GM18951 (cell line): ENCODE results near the gene ERH.

Source experiments
- POLR2A ChIP-seq: IDR thresholded peaks from 4 replicates; pipeline ENCODE4 v1.6.1; 2011; ENCODE audit warnings: mild to moderate bottlenecking; ENCODE audit not compliant: insufficient read length, insufficient read depth; ENCODE audit errors: extremely low read depth
- in situ Hi-C: fragments of 300-500 bp; cut with MboI; formaldehyde crosslinking; loops from one replicate; pipeline ENCODE4 v1.12.0; 2022; ENCODE audit warnings: low sequenced_read_pairs, mixed read lengths, inconsistent platforms; ENCODE audit not compliant: unreplicated experiment

Gene ERH

DNA sequence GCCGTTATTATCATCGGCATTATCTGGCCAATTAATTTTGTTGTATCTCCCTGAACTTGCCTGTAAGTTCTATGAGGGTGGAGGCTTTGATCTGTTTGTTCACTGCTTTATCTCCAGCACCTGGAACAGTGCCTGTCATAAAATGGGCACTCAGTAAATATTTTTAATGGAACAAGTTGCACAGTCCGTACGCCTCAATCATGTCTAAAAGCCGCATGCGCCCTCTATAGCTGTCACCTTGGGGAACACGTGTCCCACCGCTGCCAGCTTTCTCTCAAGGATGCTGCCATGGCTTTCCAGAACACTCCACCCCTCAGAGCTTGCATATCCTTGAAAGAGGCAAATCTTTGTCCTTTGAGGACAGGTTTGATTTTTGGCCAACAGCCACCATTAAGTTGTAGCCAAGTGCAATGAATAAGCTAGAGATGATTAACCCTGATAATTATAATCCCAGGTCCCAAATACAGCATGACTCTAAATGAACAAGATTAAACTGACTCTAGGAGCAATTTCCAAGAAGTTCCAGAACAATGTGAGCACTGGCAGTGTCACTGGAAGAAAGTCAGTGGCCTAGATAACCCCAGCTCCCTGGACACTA lies 55.1 kb downstream of the ERH start:
- in situ Hi-C loops = no loop called here
- TF ChIP-seq POLR2A = no peak

DNA sequence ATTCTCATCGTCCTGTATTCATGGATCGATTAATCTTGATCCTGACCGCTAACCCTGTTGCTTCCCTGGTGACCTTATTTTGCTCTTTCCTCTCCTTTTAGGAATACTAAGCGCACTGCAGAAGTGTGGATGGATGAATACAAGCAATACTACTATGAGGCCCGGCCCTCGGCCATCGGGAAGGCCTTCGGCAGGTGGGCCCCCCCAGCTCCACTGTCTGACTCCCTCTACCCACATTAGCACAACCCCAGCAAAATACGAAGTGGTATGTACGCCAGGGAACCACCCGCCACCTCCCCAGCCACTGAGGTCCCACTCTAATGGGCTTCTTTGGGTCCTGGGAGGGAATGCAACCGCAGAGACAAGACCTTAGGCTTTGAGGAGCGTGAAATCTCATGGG lies 58.7 kb downstream of the ERH start:
- in situ Hi-C loops = no loop called here
- TF ChIP-seq POLR2A = no peak

DNA sequence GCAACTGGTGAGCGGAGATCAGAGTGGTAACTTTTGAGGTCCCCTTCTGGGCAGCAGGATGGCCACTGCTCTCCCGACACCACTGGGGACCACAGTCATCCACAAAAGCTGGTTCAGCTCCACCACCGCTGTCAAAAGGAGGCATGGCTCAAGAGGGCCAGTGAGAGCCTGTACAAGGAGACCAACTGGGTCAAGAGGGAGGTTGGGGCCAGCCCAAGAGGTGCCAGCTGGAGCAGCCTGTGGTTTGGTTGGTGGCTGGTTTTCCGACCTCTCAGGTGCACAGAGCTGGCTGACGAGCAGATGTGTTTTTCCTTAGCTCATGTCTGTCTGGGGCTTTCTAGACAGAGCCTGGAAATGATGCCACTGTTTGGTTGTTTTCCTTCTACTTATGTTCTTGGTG lies 60.1 kb downstream of the ERH start:
- no peak for TF ChIP-seq POLR2A
- in situ Hi-C loops = no loop called here

DNA sequence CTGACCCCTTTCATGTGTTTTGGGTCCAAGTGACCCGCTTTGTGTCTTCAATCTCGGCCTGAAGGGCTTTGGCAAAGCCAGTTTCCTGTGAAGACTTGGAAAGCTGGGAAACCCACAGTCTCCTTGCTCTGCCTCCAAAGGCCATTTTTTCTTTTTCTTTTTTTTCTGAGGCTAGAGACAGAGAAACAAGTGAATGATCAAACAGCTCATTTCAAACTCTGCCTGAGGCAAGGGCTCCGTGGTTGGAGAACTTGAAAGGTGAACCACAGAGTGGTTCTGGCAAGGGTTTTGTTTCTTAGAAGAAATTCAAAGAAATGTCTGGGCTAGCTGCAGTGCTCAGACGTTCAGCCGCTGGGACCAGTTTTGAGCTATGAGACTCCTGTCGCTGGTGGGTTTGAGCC lies 62.7 kb downstream of the ERH start:
- in situ Hi-C loops = no loop called here
- TF ChIP-seq POLR2A = no peak

DNA sequence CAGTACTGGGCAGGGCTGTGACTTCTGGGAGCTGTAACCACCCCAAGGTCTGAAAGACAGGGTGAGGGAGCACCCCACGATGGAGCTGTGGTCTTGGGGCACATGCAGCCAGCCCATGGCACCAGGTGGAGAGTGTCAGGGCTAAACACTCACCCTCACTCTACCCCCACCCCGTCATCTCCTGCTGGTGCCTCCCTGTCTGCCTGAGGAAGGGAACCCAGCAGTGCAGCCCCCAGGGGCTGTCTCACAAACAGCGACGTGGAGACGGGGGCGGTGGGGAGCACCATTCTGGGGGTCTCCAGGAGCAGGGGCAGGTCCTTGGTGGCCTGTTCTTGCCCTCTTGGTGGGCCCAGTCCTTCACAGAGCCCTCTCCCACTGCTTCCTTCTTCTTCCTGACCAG lies 63.5 kb downstream of the ERH start:
- no peak for TF ChIP-seq POLR2A
- in situ Hi-C loops = no loop called here

DNA sequence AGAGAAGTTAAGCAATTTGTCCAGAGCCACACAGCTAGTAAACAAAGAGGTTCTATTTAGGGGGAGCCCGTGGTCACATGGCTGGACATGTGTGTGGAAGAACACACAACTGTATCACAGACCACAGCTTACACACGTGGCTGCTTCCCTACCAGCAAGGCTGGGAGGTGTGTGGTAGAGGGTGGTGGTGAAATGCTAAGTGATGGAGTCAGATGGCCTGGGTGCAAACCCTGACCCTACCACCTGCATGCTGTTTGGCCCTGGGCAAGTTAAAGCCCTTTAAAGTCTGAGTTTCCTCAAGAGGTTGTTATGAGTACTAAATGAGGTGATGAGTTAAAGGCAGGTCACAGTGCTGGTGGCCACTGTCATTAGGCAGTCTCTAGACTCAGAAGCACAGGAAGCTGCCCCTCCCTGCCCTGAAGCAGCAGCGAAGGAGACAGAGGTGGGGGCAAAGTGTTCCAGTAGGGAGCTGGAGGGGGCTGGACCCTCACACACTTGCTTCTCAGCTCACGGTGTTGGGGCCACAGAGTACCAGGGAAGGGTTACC lies 64.2 kb downstream of the ERH start:
- in situ Hi-C loops = no loop called here
- no peak for TF ChIP-seq POLR2A

DNA sequence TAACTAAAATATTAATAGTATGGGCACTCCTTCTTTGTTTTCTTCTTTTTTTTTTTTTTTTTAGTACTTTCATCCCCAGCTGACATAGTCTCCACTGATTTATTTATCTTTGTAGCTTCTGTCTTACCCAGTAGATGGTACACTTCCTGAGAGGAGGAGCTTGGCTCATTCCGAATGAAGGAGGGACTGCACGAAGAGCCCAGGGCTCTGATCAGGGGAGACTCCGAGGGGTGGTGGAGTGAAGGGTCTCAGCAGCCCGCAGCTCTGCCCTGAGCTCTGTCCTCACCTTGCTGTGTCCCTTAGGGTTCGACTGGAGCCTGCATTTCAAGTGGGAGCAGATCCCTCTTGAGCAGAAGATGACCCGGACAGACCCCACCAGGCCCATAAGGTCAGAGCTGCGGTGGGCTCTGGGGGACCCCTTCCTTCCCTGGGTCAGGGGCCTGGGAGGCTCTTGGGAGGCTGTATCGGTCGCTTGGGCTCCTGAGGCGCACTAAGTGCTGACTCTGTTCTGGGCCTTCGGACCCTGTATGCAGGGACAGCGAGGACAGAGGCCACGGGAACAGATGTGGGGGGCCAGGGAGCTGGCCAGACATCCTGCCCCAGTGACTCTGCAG lies 65.2 kb downstream of the ERH start:
- no peak for TF ChIP-seq POLR2A

DNA sequence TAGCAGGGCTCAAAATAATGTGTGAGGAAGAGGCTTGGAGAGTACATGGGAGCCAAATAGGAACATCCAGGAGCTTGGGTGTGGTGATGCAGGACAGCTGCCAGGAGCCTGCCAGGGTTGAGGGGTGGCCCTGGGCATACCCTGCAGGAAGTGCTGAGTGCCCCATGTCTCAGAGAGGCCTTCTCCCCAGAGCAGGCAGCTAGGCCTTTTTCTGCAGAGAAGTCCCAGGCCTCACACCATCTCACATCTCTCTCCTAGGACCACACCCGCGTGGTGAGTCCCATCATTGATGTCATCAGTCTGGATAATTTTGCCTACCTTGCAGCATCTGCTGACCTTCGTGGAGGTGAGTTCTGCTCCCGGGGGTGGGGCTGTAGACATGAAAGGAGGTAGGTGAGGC lies 66.9 kb downstream of the ERH start:
- no peak for TF ChIP-seq POLR2A
- in situ Hi-C loops = no loop called here

More for the DNA sequence above, 65.2 kb downstream of the ERH start:
- in situ Hi-C loops = no loop called here
